ENCODE data around the gene DCHS2. TPM values are rescaled to one million over a fixed set of nuclear protein-coding genes. Genes with fewer than 3 reads are reported as not detected.
A peak's percentile ranks its signal among the peaks of the same experiment; 100 is the strongest.

DCHS2 gene
- total RNA-seq, 1 donor from 2014 or later: 0.13 TPM

- peaks cover 64% of the 10 kb centered on the region for H3K27me3 Mint-ChIP-seq (ENCODE audit: unreplicated experiment)
- no peak overlapping the region for H3K27ac Mint-ChIP-seq (ENCODE audit: unreplicated experiment)
- no peak for DNase-seq (ENCODE audit: extremely low spot score, unreplicated experiment)
- TF ChIP-seq, protein P1, sequence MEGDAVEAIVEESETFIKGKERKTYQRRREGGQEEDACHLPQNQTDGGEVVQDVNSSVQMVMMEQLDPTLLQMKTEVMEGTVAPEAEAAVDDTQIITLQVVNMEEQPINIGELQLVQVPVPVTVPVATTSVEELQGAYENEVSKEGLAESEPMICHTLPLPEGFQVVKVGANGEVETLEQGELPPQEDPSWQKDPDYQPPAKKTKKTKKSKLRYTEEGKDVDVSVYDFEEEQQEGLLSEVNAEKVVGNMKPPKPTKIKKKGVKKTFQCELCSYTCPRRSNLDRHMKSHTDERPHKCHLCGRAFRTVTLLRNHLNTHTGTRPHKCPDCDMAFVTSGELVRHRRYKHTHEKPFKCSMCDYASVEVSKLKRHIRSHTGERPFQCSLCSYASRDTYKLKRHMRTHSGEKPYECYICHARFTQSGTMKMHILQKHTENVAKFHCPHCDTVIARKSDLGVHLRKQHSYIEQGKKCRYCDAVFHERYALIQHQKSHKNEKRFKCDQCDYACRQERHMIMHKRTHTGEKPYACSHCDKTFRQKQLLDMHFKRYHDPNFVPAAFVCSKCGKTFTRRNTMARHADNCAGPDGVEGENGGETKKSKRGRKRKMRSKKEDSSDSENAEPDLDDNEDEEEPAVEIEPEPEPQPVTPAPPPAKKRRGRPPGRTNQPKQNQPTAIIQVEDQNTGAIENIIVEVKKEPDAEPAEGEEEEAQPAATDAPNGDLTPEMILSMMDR (IDR thresholded peaks at IDR 0.05): no peak
- H3K36me3 Mint-ChIP-seq (ENCODE audit: unreplicated experiment): no peaks in the 10 kb centered on the region
- H3K4me3 Mint-ChIP-seq (ENCODE audit: unreplicated experiment): peak overlapping the region; percentile 71
- H3K9me3 Mint-ChIP-seq (ENCODE audit: unreplicated experiment): no peaks in the 10 kb centered on the region
- peaks cover 14% of the 10 kb centered on the region for H3K4me1 Mint-ChIP-seq (ENCODE audit: unreplicated experiment)
Measured at GRCh38 chr4:154490583-154491340, 837 bp downstream of the DCHS2 start.

DNA sequence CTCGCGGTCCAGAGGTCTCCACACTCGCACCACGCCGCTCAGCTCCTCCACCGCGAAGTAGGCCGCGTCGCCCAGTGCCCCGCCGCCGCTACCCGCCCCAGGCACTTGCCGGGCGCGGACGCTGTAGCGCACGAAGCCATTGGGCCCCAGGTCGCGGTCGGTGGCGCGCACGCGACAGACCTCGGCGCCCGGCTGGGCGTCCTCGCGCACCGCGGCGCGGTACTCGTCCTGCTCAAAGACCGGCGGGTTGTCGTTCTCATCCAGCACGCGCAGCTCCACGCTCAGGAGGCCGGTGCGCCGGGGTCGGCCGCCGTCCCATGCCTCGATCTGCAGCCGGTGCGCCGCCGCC, 1.4 kb downstream of the DCHS2 start:
- TF ChIP-seq, protein P1 (IDR thresholded peaks at IDR 0.05): no peak

GRCh38 chr4:154489558-154490233, 1.9 kb downstream of the DCHS2 start:
- no peak for DNase-seq (ENCODE audit: extremely low spot score, unreplicated experiment)
- H3K27me3 Mint-ChIP-seq (ENCODE audit: unreplicated experiment): peaks cover 57% of the 10 kb centered on the region
- H3K36me3 Mint-ChIP-seq (ENCODE audit: unreplicated experiment): no peaks in the 10 kb centered on the region
- no peaks in the 10 kb centered on the region for H3K9me3 Mint-ChIP-seq (ENCODE audit: unreplicated experiment)
- H3K4me3 Mint-ChIP-seq (ENCODE audit: unreplicated experiment): no peak overlapping the region
- no peak overlapping the region for H3K27ac Mint-ChIP-seq (ENCODE audit: unreplicated experiment)
- TF ChIP-seq, protein P1 (IDR thresholded peaks at IDR 0.05): no peak
- peaks cover 14% of the 10 kb centered on the region for H3K4me1 Mint-ChIP-seq (ENCODE audit: unreplicated experiment)

More for the DNA sequence above, 1.4 kb downstream of the DCHS2 start:
- peak overlapping the region; percentile 71 for H3K4me3 Mint-ChIP-seq (ENCODE audit: unreplicated experiment)
- H3K36me3 Mint-ChIP-seq (ENCODE audit: unreplicated experiment): no peaks in the 10 kb centered on the region
- H3K27ac Mint-ChIP-seq (ENCODE audit: unreplicated experiment): no peak overlapping the region
- peaks cover 14% of the 10 kb centered on the region for H3K4me1 Mint-ChIP-seq (ENCODE audit: unreplicated experiment)
- H3K27me3 Mint-ChIP-seq (ENCODE audit: unreplicated experiment): peaks cover 61% of the 10 kb centered on the region
- H3K9me3 Mint-ChIP-seq (ENCODE audit: unreplicated experiment): no peaks in the 10 kb centered on the region
- DNase-seq (ENCODE audit: extremely low spot score, unreplicated experiment): no peak

DNA sequence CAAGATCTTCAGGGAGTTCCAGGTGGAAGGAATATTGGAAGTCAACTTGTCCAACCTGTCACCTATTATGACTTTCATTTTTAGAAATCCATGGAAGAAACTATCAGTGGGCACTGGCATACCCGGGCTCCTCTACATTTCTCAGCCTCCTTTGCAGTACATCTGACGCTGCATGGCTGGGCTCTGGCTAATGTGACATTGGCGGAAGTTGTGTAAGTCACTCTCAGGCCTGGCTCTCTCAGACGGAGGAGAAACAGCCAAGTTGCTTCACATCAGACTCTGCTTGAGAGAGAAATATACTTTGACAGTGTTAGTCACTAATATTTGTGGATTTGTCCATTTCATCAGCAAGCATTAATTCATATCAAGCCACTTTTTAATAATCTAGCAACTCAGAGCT, 4.5 kb downstream of the DCHS2 start:
- TF ChIP-seq, protein P1 (IDR thresholded peaks at IDR 0.05): no peak
- Mint-ChIP-seq H3K27me3 (ENCODE audit: unreplicated experiment) (peaks cover 35% of the 10 kb centered on the region), H3K36me3 (ENCODE audit: unreplicated experiment) (no peaks in the 10 kb centered on the region), H3K4me1 (ENCODE audit: unreplicated experiment) (peaks cover 12% of the 10 kb centered on the region), H3K9me3 (ENCODE audit: unreplicated experiment) (no peaks in the 10 kb centered on the region), H3K27ac (ENCODE audit: unreplicated experiment) (no peak overlapping the region), H3K4me3 (ENCODE audit: unreplicated experiment) (no peak overlapping the region)
- no peak for DNase-seq (ENCODE audit: extremely low spot score, unreplicated experiment)

DNA sequence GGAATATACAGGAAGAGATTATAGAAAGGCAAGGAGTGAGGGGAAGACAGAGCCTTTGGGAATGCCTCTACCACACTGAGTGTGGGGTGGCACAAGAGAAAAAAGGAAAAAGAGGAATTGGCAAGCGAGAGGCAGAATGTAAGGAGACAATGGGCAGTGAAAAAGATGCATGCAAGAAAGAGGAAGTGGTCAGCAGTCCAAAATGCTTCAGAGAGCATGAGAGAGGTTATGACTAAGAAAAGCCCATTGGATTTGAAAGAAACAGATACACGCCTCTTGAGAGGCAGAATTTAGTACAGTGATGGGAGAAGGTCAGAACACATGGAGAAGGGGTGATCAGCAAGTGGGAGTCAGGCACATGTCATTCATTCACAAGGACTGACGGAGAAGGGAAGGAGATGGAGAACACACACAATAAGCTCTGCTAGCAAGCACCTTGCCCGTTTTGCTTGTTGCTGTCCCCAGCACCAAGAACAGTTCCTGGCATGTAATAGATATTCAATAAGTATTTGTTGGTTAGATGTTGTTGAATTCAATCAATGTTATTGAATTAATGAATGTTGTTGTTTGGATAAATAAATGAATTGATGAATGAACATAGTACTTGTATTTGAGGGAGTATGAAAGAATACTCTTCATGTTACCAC, 6.3 kb downstream of the DCHS2 start:
- no peaks in the 10 kb centered on the region for H3K9me3 Mint-ChIP-seq (ENCODE audit: unreplicated experiment)

More for the DNA sequence above, 6.3 kb downstream of the DCHS2 start:
- no peak for DNase-seq (ENCODE audit: extremely low spot score, unreplicated experiment)
- no peak overlapping the region for H3K4me3 Mint-ChIP-seq (ENCODE audit: unreplicated experiment)
- TF ChIP-seq, protein P1 (IDR thresholded peaks at IDR 0.05): no peak
- no peaks in the 10 kb centered on the region for H3K4me1 Mint-ChIP-seq (ENCODE audit: unreplicated experiment)
- H3K27ac Mint-ChIP-seq (ENCODE audit: unreplicated experiment): no peak overlapping the region
- no peaks in the 10 kb centered on the region for H3K36me3 Mint-ChIP-seq (ENCODE audit: unreplicated experiment)
- peaks cover 22% of the 10 kb centered on the region for H3K27me3 Mint-ChIP-seq (ENCODE audit: unreplicated experiment)
